HG02943 (cell line): ENCODE results near the gene TSGA10IP.
A peak's percentile ranks its signal among the peaks of the same experiment; 100 is the strongest.

Experiments
- ATAC-seq: cut with Tn5 transposase; IDR thresholded peaks from one replicate; pipeline ENCODE4 v1.9.1; 2021; ENCODE audit warnings: mild to moderate bottlenecking, low read depth, moderate library complexity; ENCODE audit not compliant: unreplicated experiment

Gene TSGA10IP

DNA sequence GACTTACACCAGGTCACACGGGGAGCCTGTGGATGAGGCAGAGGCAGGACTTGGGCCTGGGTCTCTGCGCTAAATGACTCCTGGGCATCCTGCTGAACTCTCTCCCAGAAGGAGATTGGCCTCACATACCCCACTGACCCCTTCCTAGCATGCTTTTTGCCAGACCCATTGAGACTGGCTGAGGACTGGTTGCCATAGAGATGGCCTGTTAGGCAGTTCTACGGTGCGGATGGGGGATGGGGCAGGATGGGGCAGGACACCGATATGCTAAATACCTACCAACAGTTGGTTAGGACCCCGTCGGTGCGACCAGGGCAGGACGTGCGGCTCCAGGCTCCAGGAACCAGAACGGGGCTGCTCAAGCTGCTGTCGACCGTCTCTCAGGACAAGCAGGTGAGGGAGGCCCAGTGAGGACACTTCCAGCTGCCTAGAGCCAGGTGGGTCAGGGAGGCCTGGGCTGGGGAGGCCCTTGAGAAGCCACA is at the start of gene TSGA10IP:
Gene TSGA10IP, plus strand, starts transcription at position 51 of the 482 bp plus-strand sequence. Its CDS starts 196 bp downstream, at position 247.
- no peak for ATAC-seq

DNA sequence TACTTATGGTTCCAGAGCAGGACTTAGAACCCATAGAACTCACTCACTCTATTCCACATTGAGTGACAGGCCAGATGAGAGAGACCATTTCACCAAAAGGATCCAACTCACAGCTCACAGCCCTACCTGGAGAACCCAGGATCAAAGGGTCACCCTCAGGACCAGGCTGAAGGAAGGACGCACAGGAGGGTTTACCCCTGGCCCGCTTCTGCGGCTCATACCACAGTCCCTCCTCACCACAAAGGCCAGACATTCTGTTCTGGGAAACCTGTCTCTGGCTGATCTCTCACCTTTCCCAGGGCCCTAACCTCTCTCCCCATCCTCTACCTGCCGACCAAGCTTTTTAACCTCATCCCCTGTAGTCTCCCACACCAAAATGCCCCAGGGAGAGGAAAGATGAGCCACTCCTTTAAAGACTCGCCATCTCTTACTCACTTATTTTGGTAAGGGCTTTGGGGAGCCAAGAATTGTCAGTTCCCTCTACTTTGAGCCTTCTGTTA is 49.7 kb upstream of the TSGA10IP start:
- no peak for ATAC-seq

DNA sequence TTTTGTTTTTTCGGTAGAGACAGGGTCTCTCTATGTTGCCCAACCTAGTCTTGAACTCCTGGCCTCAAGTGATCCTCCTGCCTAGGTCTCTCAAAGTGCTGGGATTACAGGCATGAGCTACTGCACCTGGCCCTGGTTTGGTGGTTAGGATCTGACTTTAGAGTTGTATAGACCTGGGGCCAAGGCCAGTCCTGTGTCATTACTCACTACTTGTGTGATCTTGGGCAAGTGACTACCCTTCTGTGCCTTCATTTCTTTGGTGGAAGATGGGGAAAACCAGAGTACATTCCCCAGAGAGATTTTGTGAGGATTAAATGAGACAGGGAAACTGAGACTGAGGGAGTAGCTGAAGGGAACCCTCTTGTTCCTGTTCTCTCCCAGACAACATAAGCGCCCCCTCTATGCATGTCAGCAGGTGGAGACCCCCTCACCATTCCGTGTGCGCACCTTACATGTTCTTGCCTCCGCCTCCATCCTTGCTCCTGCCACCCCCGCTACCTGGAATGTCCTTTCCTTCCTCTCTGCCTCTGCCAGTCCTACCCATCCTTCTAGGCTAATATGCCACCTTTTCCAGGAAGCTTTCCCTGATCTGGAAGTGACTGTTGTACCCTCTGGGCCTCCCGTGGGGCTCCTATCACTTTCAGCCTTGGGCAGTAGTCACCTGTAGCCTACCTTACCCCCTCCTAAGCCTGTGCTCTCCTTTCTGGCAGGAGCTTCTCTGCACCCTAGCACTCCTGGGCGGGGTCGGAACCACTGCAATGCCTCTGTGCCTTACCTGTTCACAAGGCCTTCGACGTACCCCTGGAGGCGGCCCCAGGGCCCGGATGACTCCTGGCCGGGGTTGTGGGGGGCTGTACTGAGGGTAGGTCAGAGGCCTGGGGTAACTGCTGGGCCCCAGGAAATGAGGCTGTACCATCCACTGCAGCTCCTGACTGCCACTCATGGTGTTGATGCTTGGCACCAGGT is 49.0 kb upstream of the TSGA10IP start:
- no peak for ATAC-seq

DNA sequence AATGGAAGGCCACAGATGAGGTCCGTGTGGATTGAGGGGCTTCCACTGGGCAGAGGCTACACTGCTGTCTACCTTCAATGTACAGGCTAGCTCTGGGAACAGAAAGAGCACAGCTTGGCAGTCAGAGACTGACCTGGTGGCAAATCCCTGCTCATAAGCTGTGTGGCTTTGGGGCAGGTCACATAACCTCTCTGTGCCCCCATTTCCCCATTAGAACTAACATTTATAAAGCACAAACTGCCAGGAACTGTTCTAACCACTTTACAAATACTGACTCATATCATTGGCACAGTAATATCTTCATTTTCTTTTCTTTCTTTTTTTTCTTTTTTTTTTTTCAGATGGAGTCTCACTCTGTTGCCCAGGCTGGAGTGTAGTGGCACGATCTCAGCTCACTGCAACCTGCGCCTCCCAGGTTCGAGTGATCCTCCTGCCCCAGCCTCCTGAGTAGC is 48.2 kb upstream of the TSGA10IP start:
- ATAC-seq: no peak

DNA sequence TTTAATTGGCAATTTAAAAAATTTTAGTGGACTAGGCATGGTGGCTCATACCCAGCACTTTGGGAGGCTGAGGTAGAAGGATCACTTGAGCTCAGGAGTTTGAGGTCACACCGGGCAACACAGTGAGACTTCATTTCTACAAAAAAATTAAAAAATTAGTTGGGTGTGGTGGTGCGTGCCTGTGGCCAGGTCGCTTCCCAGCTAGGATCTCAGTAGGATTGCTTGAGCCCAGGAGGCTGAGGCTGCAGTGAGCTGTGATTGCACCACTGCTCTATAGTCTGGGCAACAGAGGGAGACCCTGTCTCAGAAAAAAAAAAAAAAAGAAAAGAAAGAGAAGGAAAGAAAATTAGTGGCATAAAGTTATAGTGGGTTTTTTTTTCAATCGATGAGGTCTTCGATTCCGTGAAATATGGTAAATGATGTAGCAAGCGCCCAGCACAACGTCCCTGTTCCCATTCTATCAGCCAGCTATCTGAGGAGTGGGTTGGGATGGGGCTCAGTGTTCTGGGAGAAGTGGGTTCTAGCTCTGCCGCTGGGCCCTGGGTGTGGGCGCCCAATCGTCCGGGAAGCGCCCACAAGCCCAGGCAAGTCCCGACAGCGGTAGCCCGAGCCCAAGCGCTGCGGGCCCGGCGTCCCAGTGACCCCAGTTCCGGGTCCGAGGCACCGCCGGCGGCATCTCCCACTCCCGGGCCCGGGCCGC is 46.5 kb upstream of the TSGA10IP start:
- ATAC-seq: no peak

DNA sequence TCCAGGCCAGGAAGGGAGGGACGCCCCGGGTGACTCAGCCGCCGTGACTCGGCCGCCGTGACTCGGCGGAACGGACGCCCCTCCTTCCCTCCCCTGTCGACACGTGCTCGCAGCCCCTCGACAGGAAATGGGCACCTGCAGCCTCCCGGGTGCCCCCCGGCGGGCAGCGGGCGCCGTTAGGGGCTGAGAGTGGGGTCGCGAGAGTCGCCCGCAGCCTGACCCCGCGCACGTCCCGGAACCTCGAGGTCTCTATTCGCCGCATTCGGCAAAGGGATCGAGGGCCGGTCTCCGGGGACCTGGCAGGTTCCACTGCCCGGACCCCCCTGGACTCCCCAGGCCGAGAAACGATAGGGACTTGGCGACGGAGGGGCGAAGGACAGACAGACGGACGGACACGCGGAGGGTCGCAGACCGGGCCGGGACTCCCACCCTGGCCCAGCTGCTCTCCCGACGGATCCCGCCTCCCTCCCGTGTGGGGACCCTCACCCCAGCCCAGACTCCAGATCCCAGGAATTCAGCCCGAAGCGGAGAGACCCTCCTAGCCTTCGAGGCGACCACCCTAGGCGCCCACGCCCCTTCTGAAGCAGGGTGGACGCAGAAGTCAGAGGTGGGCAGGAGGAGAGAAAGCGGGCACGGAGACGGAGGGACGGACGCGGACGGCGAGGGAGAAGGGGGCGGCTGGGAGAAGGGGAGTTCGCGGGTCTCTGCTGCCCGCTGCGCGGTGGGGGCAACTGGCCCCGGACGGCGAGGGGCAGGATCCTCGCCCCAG is 45.7 kb upstream of the TSGA10IP start:
- no peak for ATAC-seq

DNA sequence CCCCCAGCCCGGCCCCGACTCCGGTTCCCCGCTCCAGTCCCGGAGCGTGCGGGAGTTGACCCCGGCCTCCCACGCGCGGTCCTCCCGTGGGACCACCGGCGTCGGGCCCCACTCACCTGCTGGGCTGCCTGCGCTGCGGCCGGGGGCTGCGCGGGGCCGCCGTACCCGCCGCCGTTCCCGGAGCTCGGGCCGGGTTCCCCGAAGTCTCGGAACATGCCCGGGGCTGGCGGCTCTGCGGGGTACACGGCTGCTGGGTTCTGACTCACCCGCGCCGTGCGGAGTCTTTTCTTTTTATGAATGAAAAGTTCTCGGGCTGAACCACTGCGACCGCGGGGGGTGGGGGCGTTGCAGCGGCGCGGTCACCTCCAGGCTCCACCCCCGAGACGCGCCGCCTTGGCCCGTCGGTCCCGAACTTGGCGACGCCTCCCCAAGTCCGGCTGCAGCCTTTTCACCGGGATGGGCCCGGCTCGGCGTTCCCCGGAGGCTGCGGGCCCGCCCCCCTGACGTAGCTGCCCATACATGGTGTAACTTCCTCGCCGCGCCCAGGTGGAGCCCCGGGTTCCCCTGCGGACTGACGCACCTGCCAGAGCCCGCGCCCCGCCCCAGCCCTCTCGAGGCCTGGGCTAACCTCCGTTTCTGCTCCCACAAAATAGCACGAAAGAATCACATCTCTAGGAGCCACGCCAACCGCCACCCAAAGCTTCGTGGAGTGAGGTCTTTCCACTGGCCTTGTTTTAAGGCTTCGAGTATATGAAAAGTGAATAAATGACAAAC is 45.0 kb upstream of the TSGA10IP start, which contains the start of gene FOSL1:
Gene FOSL1, minus strand, starts transcription at position 264 of the 774 bp plus-strand sequence. Its CDS starts 49 bp downstream, at position 215.
- peak; percentile 57 for ATAC-seq

DNA sequence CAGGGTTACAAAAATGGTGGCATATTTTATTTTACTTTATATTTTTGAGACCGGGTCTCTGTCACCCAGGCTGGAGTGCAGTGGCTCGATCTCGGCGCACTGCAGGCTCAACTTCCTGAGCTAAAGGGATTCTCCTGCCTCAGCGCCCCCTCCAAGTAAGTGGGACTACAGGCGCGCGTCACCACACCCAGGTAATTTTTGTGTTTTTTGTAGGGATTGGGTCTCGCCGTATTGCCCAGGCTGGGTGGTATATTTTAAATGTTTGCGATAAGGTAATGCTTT is 44.4 kb upstream of the TSGA10IP start:
- no peak for ATAC-seq

DNA sequence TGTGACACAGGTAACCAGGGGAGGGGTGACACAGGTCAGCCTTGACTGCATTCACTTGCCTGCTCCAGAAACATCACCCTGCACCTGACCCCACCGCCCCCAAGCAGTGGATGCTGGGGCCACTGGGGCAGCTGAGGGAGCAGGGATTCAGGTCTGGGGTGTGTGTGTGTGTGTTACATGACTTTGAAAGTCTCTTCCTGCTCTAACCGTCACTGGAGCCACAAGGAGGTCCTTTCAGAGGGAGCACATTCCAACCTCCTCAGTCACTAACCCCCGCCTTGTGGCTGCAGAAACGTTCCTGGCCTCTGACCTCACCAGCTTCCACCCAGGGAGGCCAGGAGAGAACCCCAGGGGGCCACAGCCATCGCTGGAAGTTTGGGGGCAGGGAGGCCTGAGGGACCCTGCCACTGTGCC is 42.2 kb upstream of the TSGA10IP start:
- no peak for ATAC-seq

DNA sequence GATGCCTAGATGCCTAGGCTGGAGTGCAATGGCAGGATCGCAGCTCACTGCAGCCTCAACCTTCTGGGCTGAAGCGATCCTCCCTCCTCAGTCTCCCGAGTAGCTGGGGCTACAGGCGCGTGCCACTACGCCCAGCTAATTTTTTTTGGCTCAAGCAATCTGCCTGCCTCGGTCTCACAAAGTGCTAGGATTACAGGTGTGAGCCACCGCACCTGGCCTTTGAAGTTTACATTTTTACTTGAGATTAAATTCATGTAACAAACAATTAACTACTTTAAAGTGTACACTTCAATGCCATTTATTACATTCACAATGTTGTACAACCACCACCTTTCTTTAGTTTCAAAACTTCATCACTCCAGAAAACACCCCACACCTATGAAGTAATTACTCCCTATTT is 41.6 kb upstream of the TSGA10IP start:
- ATAC-seq: no peak

DNA sequence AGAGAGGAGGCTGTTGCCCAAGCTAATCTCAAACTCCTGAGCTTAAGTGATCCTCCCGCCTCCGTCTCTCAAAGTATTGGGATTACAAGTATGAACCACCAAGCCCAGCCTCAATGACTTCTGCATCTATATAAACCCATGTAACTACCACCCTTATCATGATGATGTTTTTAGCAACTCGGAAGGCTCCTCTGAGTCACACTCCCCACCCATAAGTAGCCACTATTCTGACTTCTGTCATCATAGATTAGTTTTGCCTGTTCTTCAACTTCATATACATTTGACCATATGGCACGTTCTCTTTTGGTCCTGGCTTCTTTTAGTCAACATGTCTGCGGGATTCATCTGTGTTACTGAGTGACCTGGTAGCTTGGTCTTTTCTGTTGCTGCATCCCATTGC is 38.7 kb upstream of the TSGA10IP start:
- ATAC-seq: no peak

DNA sequence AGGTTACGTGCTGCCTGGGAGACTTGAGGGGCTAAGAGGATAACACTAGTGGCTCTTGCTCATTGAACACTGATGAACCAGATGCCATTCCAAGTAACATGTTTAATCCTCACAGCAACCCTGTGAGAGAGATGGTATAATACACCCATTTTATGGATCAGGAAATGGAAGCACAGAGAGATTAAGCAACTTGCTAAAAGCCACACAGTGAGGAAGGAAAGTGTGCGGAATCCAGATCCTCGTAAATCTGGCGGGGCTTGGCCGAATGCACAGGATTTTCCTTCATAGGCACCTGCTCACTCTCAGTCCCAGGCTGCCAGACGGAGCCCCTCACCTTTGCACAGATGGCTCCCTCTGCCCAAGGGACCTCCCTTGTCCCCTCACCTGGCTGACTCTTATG is 37.4 kb upstream of the TSGA10IP start:
- no peak for ATAC-seq

DNA sequence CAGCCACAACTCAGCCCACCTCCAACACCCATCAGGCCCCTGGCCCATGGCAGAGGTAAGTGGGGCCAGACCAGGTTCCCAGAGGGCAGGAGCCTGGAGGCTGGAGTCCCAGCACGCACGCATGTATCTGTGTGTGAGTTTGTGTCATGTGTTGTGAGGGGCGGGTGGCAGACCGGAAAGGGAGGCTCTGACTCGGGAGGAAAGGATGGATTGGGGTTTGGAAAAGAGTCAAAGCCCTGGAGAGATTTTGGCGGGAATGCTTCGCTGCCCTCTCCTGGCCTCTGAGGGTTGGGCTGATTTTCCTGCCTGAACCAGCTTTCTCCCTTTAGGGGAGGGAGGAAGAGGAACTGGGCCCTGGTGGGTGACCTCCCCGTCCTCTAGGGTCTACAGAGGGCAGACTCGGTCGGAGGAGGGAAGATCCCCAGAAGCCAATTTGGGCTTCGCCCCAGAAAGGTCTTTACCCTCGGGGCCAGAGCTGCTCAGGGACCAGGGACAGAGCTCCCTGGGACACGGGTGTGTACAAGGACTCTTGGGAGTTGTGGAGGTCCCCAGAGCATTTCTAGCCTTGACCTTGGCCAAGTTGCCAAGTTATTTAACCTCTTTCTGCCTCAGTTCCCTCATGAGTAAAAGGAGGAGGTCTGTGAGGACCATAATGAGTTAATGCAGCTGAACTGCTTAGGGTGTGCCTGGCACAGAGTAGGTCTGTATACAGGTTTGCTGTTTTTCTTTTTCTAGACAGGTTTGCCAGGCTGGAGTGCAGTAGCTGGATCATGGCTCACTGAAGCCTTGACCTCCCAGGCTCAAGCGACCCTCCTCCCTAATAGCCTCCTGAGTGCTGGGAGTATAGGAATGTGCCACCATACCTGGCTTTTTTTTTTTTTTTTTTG is 33.4 kb upstream of the TSGA10IP start:
- no peak for ATAC-seq

DNA sequence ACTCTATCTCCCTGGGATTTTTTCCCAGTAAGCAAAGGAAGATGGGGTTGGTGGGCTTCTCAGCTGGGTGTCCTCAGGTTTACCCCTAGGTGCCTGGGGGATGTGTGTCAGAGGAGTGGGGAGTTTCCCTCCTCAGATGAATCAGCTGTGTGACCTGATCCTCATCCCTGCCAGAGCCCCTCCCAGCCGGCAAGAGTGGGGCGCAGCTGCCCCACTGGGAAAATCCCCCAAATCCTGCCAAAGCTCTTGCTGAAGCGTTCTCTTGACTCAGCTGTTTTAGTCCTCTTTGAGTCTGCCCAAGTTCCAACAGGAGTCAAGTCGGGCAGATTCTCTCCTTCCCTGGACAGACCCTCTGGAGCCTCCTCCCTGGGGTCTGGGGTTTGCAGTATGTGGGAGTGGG is 32.4 kb upstream of the TSGA10IP start:
- ATAC-seq: no peak

DNA sequence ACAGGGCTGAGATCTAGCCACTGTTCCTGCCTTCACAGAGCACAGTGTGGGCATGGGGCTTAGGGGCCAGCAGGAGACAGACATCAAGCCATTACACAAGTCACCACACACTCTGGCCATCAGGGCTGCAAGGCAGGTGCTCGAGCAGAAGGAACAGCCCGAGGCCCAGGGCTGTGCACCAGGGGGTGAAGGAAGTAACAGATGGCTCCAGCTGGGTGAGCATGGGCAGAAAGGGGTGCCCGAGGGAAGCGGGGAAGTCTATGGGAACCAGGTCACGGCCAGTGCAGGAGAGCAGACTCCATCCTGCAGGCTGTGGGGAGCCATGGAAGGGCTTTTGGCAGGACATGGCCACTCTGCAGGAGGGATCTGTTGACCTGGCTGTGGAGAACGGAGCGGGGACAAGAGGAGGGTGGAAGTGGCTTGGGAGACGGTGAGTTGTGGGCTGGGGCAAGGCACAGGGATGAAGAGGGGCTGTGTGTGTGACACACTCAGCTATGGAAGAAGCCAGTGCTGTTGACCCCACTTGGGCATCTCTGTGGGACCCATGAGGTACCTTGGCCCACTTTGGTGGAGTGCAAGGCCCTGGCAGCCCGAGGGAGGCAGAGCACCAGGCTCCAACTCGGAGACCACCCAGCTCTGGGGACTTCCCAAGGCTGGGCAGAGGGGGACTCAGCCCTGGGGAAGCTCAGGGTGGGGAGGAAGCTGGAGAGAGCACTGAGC is 30.0 kb upstream of the TSGA10IP start:
- ATAC-seq: no peak

DNA sequence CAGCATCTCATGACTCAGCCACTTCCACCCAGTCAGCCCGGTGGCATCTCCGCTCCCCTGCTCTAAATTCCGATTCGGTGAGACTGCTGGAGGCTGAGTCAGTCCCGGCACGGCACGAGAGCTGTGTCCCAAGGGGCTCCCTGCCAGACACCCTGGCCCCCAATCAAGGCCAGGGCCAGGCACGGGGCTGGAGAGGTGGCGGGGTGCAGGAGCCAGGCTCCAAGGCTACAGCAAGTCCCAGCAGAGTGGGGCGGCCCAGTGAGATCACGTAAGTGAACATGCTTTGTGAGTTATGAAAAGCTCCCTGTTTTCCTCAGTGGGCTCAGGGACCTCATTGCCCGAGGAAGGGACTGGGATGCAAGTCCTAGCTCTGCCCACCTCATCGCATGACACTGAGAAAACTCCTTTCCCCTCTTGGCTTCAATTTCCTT is 29.4 kb upstream of the TSGA10IP start:
- no peak for ATAC-seq

DNA sequence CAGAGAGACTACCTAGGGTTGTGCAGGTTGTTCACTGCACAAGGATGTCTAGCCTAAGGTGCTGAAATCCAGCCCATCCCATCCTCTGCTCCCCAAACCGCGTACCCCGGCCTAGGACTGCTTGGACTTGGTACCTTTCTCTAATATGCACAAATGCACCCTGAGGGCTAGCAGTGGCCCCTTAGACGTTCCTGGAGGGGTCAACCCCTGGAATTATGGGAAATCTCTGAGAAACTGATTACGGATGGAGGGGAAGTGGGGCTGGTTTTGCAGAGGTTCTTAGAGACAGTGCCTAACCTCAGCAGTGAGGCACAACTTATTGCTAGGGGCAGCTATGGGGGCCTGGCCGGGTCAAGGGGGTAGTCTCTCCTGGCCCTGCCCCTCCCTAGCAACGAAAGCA is 28.9 kb upstream of the TSGA10IP start:
- ATAC-seq: no peak

DNA sequence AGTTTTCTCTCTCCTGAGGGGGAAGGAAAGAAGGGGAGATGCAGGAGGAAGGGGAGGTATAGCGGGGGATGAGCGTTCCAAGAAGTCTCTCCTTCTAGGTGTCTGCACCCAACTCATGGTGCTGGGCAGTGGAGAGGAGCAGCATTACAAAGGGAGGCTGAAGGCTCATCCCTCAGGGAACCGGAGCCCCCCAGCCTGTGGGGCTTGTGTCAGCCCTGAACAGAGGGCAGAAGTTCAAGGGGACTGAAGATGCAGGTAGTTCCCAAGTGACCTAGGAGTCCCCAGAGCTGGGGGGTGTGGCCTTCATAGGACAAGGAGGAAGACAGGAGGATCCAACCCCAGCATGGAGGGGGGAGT is 28.2 kb upstream of the TSGA10IP start:
- ATAC-seq: no peak
